ENCODE measurements around the gene SPHK2.
"Not testable (repeated sequence)": the region's sequence is repeated elsewhere in the genome, so short reads cannot be mapped to it uniquely, and the experiment has no call there.

The SPHK2 gene

DNA sequence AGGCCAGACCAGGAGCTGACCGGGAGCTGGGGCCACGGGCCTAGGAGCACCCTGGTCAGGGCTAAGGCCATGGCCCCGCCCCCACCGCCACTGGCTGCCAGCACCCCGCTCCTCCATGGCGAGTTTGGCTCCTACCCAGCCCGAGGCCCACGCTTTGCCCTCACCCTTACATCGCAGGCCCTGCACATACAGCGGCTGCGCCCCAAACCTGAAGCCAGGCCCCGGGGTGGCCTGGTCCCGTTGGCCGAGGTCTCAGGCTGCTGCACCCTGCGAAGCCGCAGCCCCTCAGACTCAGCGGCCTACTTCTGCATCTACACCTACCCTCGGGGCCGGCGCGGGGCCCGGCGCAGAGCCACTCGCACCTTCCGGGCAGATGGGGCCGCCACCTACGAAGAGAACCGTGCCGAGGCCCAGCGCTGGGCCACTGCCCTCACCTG is 6.6 kb downstream of the SPHK2 start:
- no peak for DNase-seq

DNA sequence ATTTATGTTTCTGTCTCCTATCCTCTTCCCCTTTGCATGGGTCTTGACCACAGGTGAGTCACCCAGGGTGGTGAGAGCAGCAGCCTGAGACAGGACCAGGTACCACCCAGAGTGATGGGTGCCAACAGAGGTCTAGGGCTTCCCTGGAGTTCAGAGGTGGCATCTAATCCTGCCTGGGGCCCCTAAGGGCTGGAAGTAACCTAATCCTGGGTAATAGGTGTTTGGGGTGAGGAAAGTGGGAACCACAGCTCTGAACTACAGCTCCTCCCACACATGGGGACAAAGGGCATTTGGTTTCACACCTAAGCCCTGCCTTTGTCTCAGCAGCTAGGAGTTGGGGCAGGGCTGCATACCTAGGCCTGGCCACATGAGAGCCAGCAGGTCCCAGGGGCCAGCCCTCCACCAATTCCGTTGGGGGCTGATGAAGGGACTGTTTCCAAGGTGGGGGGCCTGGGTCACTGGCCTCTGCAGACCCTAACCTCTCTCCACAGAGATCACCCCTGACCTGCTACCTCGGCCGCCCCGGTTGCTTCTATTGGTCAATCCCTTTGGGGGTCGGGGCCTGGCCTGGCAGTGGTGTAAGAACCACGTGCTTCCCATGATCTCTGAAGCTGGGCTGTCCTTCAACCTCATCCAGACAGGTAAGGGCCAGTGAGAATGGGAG is 8.0 kb downstream of the SPHK2 start:
- DNase-seq = no peak

DNA sequence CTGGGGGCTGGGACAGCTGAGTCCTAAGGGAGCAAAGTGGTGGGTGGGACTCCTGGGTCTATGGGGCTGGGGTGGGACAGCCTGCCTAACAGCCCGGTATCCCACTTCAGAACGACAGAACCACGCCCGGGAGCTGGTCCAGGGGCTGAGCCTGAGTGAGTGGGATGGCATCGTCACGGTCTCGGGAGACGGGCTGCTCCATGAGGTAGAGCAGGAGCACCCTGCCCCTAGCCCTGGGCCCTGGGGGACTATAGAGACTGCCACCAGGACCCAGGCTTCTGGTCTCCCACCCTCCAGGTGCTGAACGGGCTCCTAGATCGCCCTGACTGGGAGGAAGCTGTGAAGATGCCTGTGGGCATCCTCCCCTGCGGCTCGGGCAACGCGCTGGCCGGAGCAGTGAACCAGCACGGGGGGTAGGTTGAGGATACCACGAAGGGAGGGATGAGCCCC is 8.6 kb downstream of the SPHK2 start:
- DNase-seq = no peak

DNA sequence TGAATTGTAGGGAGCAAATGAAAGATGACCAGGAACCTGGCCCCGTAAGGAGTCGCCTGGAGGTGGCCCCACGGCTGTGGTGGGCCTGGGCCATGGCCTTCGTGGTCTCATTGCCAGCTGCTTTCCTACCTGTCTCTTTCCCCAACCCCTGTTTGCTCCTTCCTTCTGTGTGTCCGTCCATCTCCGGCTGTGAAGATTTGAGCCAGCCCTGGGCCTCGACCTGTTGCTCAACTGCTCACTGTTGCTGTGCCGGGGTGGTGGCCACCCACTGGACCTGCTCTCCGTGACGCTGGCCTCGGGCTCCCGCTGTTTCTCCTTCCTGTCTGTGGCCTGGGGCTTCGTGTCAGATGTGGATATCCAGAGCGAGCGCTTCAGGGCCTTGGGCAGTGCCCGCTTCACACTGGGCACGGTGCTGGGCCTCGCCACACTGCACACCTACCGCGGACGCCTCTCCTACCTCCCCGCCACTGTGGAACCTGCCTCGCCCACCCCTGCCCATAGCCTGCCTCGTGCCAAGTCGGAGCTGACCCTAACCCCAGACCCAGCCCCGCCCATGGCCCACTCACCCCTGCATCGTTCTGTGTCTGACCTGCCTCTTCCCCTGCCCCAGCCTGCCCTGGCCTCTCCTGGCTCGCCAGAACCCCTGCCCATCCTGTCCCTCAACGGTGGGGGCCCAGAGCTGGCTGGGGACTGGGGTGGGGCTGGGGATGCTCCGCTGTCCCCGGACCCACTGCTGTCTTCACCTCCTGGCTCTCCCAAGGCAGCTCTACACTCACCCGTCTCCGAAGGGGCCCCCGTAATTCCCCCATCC is 9.4 kb downstream of the SPHK2 start:
- no peak for DNase-seq

DNA sequence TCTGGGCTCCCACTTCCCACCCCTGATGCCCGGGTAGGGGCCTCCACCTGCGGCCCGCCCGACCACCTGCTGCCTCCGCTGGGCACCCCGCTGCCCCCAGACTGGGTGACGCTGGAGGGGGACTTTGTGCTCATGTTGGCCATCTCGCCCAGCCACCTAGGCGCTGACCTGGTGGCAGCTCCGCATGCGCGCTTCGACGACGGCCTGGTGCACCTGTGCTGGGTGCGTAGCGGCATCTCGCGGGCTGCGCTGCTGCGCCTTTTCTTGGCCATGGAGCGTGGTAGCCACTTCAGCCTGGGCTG is 9.9 kb downstream of the SPHK2 start:
- DNase-seq = no peak

DNA sequence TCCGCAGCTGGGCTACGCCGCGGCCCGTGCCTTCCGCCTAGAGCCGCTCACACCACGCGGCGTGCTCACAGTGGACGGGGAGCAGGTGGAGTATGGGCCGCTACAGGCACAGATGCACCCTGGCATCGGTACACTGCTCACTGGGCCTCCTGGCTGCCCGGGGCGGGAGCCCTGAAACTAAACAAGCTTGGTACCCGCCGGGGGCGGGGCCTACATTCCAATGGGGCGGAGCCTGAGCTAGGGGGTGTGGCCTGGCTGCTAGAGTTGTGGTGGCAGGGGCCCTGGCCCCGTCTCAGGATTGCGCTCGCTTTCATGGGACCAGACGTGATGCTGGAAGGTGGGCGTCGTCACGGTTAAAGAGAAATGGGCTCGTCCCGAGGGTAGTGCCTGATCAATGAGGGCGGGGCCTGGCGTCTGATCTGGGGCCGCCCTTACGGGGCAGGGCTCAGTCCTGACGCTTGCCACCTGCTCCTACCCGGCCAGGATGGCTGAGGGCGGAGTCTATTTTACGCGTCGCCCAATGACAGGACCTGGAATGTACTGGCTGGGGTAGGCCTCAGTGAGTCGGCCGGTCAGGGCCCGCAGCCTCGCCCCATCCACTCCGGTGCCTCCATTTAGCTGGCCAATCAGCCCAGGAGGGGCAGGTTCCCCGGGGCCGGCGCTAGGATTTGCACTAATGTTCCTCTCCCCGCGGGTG is 10.4 kb downstream of the SPHK2 start:
- no peak for DNase-seq

DNA sequence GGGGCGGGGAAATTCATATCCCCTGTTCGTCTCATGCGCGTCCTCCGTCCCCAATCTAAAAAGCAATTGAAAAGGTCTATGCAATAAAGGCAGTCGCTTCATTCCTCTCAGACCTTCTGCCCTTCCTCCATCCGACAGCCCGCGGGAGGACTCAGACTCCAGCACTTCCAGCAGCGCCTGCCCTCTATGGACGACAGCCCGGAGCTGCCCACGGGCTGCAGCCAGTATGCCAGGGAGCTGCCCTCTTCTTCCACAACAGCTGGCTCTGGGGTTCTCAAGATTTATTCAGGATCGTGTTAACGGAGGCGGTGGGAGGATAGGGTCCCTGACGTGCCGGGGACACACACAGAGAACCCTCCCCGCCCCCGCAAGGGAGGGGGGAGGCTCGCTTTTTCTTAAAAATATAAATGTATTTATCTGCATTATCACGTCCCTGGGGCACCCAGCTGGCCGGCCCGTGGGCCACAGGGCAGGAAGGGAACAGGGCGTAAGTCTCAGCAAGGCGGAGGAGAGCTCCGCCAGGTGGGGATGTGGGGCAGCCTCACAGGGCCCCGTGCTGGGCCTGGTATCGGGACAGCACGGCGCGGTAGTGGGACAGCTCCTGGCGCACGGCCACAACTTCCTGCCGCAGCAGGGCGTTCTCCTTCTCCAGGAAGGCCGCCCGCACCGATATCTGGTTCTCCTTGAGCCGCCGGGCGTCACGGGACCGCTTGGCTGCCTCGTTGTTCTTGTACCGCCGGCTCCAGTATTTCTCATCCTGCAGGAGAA is 11.2 kb downstream of the SPHK2 start:
- no peak for DNase-seq

DNA sequence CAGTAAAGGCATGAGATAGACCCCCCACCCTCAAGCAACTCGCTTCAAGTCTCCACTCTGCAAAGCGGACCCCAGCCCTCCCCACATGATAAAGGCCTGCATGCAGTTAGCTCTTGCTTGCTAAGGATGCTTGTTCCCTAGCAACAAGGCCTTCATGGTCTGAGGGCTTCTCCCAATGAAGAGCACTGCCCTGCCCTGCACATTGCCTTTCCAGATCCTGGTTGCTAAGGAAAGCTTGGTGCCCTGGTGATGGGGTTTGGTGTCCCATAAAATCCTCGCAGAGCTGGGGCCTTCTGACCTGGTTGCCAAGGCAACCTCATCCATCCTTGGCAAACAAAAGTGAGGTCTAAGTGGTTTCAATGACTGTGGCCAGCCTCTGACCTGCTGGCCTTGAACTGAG is 11.9 kb downstream of the SPHK2 start:
- no peak for DNase-seq

DNA sequence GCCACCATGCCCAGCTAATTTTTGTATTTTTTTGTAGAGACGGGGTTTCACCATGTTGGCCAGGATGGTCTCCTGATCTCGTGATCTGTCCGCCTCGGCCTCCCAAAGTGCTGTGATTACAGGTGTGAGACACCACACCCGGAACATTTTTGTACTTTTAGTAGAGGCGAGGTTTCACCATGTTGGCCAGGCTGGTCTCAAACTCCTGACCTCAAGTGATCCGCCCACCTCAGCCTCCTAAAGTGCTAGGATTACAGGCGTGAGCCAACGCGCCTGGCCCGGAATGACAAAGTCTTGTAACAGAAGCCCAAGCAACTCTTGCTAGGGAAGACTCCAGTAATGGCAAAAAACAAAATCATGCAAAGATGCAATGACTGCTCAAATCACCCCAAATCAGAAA is 13.0 kb downstream of the SPHK2 start:
- not testable (repeated sequence) for DNase-seq

DNA sequence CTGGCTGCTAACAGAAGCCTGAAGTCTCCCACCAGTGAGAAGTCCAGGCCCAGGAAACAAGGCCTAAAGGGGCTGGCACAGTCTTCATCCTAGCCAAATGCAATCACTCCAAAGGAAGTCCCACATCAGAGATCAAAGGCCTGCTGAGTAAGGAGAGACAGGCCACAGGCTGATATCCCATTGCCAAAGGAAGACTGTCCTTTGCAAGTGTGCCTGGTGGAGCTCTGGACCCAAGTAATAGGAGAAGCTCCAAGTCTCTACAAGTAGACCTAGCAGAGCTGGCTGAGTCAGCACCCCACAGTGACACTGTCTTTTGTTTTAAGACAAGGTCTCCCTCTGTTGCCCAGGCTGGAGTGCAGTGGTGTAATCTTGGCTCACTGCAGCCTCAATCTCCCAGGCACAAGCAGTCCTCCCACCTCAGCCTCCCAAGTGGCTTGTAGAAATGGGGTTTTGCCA is 13.4 kb downstream of the SPHK2 start:
- DNase-seq = no peak

DNA sequence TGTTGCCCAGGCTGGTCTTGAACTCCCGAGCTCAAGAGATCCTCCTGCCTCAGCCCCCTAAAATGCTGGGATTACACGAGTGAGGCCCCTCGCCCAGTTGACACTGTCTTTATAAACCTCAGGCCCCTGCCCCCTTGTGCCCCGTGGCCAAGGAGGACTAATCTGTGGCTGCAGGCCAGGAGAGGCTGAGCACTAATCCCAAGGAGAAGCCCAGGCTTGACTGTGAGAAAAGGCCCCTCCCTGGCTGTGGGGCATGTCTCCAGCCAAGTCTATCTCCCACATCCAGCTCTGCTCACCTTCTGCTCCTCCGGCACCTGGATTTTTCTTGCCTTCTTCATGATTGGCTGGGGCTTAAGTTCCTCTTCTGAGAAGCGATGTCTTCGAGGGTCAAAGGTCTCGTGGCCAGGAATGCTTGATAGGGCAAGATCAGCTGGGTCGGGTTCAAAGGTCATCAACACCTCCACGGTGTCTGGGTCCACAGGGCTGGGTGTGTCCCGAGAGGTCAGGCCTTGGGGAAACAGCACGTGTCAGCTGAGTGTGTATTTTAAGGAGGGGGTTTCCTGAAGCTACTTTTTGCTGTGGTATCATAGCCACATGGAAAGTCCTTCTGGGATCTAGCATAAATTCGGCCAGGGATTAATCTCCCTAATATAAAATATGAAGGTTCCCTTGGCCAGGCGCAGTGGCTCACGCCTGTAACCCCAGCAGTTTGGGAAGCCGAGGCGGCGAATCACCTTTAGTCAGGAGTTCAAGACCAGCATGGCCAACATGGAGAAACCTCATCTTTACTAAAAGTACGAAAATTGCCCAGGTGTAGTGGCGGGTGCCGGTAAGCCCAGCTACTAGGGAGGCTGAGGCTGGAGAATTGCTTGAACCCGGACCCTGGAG is 14.1 kb downstream of the SPHK2 start:
- DNase-seq = no peak

DNA sequence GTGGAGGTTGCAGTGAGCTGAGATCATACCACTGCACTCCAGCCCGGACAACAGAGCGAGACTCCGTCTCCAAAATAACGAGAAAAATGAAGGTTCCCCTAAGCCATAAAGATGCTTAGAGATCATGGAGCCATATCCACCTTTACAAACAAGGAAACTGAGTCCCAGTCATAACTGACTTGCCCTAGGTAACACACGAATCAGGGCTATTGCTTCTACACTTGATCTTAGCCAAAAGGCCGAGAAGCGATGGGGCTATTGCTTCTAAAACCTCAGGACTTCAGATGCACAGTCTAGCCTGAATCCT is 14.7 kb downstream of the SPHK2 start:
- no peak for DNase-seq

DNA sequence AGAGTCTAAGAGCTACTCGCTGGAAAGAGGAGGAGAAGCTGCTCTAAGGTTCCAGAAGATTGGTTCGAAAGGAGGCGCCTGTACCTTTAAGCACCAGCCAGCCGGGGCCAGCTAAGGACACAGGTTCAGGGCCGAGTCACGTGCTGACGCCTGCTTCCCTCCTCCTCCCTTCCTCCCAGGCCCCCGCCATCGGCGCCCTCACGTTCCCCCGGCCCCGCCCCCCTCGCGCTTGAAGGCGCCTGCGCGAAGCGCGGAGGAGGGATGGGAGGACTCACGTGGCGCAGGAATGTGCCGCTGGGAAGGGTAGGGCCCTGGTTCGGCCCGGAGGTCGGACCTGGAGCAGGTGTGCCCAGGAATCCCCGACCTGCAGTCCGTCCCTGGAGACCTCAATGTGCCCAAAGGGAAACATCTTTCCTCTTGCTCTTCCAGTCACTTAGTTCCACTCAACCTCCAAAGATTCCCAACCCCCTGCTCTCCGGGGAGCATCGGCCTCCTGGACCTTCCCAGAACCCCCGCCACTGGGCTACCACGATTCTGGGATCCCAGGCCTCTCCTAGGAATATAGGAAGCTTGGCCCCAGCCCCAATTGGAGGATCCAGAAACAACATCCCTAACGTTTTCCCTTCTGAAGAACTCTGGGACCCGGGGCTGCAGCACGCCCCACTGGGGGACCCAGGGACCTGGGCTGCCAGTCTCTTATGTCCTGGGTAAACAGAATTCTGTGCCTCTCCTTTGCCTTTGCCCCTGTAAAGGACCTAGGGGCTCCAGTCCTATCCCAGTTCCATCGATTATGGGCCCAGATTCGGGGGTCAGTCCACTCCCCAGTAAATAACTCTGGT is 15.3 kb downstream of the SPHK2 start:
- DNase-seq = peak; percentile 97

DNA sequence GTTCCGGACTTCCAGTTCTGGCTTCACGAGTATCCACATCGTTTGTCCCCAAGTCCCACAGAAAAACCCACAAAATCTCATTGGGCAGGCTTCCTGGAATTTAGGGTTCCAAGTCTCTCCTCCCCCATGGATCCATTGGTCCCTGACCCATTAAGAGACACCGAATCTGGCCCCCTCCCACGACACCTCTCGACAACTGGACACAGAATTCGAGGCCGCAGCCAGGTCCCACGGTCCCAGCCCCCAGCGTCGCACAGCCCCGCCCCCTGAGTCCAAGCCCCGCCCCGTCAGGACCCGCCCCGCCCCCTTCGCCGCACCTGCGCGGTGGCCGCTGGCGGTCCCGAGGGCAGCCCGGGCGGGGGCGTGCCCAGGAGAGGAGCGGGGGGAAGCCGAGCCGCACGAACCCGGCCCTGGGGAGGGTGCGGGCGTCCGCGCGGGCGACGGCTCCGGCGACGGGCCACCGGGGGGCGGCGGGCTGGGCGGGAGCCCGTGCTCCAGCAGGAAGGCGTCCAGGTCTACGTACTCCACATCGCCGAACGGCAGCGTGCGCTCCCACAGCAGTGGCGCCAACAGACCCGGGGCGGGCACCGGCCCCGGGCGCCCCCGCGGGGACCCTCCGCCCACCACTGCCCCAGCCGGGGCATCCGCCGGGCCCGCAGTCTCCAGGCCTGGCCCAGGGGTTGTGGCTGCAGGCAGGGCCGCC is 16.1 kb downstream of the SPHK2 start:
- DNase-seq = no peak

DNA sequence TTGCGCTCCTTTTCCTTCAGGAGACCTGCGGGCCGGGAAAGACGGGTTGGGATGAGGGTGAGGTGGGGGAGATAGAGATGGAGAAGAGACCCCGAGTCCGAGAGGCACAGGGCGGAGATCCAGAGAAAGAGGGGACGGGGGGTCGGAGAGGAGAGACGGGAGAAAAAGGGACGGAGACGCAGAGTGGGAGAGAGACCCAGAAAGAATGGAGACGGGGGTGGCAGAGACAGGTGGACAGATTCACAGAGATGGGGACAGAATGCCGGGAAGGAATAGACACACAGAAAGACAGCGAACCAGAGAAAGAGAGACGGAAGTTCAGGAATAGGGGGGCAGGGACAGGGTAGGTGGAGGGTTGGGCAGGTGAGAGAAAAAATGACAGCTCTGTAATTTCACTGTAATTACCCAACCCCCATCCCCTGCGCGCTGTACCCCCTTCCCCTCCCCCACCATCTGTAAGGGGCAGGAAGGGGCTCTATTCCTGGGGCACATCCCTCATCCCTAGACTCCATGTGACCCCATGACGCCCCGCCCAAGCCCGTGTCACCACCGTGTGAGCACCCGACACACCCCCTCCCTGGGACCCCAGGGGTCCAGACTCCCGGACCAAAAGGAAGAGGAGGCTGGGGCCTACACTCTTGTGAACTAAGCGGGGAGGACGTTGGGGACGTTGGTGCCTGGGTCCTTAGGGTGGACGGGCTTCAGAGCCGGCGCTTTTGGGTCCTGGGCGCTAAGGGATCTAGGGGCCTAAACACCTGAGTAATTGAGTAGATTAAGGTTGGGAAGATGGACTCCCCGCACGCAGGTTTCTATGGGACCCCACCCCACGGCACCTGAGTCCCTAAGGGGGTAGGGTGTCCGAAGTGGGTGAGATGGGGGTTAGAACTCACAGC is 16.9 kb downstream of the SPHK2 start:
- peak; percentile 31 for DNase-seq

DNA sequence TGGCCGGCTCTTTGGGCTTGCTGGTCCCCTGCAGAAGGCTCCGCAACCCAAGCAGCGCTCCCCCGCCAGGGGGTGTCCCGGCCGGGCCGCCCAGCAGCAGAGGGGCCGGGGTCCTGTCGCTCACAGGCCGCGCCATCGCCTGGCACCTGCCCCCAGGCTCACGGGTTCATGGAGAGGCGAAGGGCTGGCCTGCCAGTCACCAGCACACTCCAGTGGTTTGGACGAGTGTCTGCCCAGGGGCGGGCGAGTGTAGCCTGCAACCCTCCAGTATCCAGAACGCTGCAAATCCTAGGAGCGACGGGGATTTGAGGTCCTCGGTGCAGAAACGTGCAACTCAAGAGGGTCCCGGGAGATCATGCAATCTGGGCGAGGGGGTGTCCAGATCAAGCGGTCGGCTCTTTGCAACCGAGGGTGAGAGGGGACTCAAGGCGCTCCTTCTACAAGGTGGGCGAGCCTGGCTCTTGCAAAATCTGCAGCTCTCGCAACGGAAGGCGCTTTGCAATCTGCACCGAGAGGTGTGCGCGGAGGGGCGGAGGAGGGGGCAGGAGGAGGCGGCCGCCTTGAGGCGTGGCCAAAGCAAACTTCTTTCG is 17.6 kb downstream of the SPHK2 start, which contains the start of gene DBP:
Gene DBP, minus strand, starts transcription at position 521 of the 590 bp plus-strand sequence. Its CDS starts 385 bp downstream, at position 136.
- no peak for DNase-seq

DNA sequence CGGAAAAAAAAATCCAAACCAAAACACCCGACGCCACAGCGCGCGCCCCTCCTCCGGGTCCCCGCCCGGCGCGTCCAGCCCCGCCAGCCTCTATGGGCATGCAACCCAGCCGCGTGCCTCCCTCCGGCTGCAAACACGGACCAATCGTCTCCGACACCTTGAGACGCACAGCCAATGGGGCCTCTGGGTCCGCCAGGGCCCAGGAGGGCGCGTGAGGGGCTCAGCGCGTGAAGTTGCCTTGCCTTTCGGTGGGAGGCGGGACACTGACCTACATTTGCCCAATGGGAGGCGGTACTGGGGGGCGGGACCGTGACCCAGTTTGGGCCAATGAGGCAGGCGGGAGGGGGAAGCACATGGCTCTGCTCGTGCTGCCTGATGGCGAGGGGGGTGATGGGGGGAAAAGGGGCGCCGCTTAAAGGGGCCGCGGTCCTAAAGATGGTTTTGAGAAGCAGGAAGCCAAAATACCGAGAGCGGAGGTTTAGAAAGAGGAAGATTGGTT is 18.2 kb downstream of the SPHK2 start:
- peak; percentile 97 for DNase-seq

DNA sequence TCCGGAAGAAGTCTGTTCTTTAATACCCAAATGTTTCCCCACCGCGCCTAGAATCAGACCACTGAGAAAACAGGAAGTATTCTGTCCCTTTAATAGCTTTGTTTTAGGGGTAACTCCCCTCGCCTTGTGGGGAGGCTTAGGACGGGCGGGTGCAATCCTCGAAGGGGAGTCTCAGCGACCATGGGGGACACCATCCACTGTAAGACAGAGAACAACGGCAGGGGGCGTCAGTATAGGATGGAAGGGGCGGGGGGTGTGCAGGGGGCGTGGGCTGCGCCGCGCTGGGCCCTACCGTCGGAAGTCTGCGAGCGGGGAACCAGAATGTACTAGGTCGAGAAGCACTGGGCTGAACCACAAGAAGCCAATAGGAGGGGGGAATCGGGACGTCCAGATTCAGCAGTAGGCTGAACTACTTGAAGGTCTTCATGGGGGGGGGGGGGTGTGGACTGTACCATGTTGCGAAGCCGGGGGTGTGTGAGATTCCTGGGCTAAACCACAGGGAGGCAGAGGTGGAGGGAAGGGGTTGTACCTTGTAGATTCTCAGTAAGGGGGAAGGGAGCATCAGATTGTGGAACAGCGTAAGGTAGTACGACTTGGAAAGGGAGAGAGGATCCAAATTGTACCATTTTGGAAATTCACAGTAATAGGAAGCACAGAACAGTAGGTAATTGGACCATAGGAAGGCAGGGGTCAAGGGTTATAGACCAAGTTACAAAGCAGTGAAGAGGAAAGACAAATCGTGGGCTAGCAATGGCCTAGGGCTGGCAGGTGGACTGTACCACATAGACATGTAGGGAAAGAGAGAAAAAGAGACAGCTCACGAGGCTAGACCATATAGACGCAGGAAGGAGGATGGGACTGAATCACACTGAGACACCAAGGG is 18.9 kb downstream of the SPHK2 start:
- DNase-seq = peak; percentile 90

Data from NCI-H1694 (cell line).